ENCODE data around the gene ACTN2. TPM values are rescaled to one million over a fixed set of nuclear protein-coding genes. Genes with fewer than 3 reads are reported as not detected.

The ACTN2 gene
- total RNA-seq, 1 donor: not detected

- Histone ChIP-seq H3K27ac (ENCODE audit: low read depth, low read length) (no peak overlapping the region), H4K20me1 (ENCODE audit: insufficient read depth, low read length) (no peaks in the 10 kb centered on the region), H3K9me3 (ENCODE audit: low read depth, low read length) (no peaks in the 10 kb centered on the region), H3K4me1 (ENCODE audit: insufficient read depth, low read length) (no peaks in the 10 kb centered on the region), H2AFZ (ENCODE audit: low read length) (no peak overlapping the region), H3K27me3 (ENCODE audit: insufficient read depth, low read length) (no peaks in the 10 kb centered on the region), H3K36me3 (ENCODE audit: insufficient read depth, low read length) (no peaks in the 10 kb centered on the region), H3K4me2 (ENCODE audit: insufficient read depth, low read length) (no peak overlapping the region), H3K79me2 (ENCODE audit: insufficient read depth, low read length) (no peaks in the 10 kb centered on the region), H3K4me3 (ENCODE audit: insufficient read depth, low read length) (no peak overlapping the region)
- DNase-seq (ENCODE audit: insufficient read length, low spot score, missing footprints): no peak
- TF ChIP-seq, protein P1, sequence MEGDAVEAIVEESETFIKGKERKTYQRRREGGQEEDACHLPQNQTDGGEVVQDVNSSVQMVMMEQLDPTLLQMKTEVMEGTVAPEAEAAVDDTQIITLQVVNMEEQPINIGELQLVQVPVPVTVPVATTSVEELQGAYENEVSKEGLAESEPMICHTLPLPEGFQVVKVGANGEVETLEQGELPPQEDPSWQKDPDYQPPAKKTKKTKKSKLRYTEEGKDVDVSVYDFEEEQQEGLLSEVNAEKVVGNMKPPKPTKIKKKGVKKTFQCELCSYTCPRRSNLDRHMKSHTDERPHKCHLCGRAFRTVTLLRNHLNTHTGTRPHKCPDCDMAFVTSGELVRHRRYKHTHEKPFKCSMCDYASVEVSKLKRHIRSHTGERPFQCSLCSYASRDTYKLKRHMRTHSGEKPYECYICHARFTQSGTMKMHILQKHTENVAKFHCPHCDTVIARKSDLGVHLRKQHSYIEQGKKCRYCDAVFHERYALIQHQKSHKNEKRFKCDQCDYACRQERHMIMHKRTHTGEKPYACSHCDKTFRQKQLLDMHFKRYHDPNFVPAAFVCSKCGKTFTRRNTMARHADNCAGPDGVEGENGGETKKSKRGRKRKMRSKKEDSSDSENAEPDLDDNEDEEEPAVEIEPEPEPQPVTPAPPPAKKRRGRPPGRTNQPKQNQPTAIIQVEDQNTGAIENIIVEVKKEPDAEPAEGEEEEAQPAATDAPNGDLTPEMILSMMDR (IDR thresholded peaks at IDR 0.05; ENCODE audit: extremely low read depth, low read depth, low read length): no peak
These were observed 76.1 kb downstream of the ACTN2 start for GRCh38 chr1:236762410-236762809.

DNA sequence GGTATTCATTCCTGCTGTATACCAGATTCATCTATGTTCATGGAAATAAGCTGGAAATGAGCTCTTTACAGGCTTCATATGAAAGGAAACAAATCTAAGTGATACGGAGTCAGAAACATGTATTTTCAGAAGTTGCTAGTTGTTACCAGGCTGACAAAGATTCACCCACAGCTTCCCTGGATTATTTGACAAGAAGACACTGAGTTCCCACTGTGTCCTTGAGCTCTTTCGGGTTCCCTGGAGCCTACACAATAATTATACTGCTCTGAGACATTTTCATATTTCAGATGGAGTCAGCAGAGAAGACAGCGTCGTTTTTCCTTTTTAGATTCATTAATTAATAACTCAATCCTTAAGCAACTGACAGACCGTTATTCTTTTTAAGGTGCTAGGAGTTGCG lies 79.5 kb downstream of the ACTN2 start:
- no peak overlapping the region for H3K4me2 ChIP-seq (ENCODE audit: insufficient read depth, low read length)
- H4K20me1 ChIP-seq (ENCODE audit: insufficient read depth, low read length): no peaks in the 10 kb centered on the region
- no peaks in the 10 kb centered on the region for H3K9me3 ChIP-seq (ENCODE audit: low read depth, low read length)
- no peaks in the 10 kb centered on the region for H3K79me2 ChIP-seq (ENCODE audit: insufficient read depth, low read length)
- H2AFZ ChIP-seq (ENCODE audit: low read length): no peak overlapping the region
- no peaks in the 10 kb centered on the region for H3K36me3 ChIP-seq (ENCODE audit: insufficient read depth, low read length)
- no peak for DNase-seq (ENCODE audit: insufficient read length, low spot score, missing footprints)
- H3K4me3 ChIP-seq (ENCODE audit: insufficient read depth, low read length): no peak overlapping the region
- TF ChIP-seq, protein P1 (IDR thresholded peaks at IDR 0.05; ENCODE audit: extremely low read depth, low read depth, low read length): no peak
- no peaks in the 10 kb centered on the region for H3K4me1 ChIP-seq (ENCODE audit: insufficient read depth, low read length)
- no peaks in the 10 kb centered on the region for H3K27me3 ChIP-seq (ENCODE audit: insufficient read depth, low read length)
- no peak overlapping the region for H3K27ac ChIP-seq (ENCODE audit: low read depth, low read length)

- no peak overlapping the region for H2AFZ ChIP-seq (ENCODE audit: low read length)
- H3K27me3 ChIP-seq (ENCODE audit: insufficient read depth, low read length): no peaks in the 10 kb centered on the region
- no peaks in the 10 kb centered on the region for H3K9me3 ChIP-seq (ENCODE audit: low read depth, low read length)
- no peaks in the 10 kb centered on the region for H4K20me1 ChIP-seq (ENCODE audit: insufficient read depth, low read length)
- no peaks in the 10 kb centered on the region for H3K4me1 ChIP-seq (ENCODE audit: insufficient read depth, low read length)
- TF ChIP-seq, protein P1 (IDR thresholded peaks at IDR 0.05; ENCODE audit: extremely low read depth, low read depth, low read length): no peak
- no peak overlapping the region for H3K4me2 ChIP-seq (ENCODE audit: insufficient read depth, low read length)
- H3K4me3 ChIP-seq (ENCODE audit: insufficient read depth, low read length): no peak overlapping the region
- no peak for DNase-seq (ENCODE audit: insufficient read length, low spot score, missing footprints)
- no peaks in the 10 kb centered on the region for H3K36me3 ChIP-seq (ENCODE audit: insufficient read depth, low read length)
- H3K79me2 ChIP-seq (ENCODE audit: insufficient read depth, low read length): no peaks in the 10 kb centered on the region
- H3K27ac ChIP-seq (ENCODE audit: low read depth, low read length): no peak overlapping the region
These were observed 80.2 kb downstream of the ACTN2 start for GRCh38 chr1:236766506-236766905.

DNA sequence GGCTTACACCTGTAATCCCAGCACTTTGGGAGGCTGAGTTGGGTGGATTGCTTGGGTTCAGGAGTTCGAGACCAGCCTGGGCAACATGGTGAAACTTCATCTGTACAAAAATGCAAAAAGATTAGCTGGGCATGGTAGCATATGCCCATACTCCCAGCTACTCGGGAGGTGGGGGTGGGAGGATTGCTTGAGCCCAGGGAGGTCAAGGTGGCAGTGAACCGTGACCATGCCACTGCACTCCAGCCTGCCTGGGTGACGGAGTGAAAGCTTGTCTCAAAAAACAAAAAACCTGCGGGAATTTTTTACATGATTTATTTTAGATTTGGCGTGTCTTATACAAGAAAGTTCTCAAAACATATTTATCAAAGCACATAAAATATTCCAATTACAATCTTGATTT lies 81.0 kb downstream of the ACTN2 start:
- TF ChIP-seq, protein P1 (IDR thresholded peaks at IDR 0.05; ENCODE audit: extremely low read depth, low read depth, low read length): no peak

More for the DNA sequence above, 81.0 kb downstream of the ACTN2 start:
- Histone ChIP-seq H4K20me1 (ENCODE audit: insufficient read depth, low read length) (no peaks in the 10 kb centered on the region), H2AFZ (ENCODE audit: low read length) (no peak overlapping the region), H3K79me2 (ENCODE audit: insufficient read depth, low read length) (no peaks in the 10 kb centered on the region), H3K36me3 (ENCODE audit: insufficient read depth, low read length) (no peaks in the 10 kb centered on the region), H3K4me2 (ENCODE audit: insufficient read depth, low read length) (no peak overlapping the region), H3K4me1 (ENCODE audit: insufficient read depth, low read length) (no peaks in the 10 kb centered on the region), H3K27ac (ENCODE audit: low read depth, low read length) (no peak overlapping the region), H3K9me3 (ENCODE audit: low read depth, low read length) (no peaks in the 10 kb centered on the region), H3K4me3 (ENCODE audit: insufficient read depth, low read length) (no peak overlapping the region), H3K27me3 (ENCODE audit: insufficient read depth, low read length) (no peaks in the 10 kb centered on the region)
- DNase-seq (ENCODE audit: insufficient read length, low spot score, missing footprints): no peak
